NCI-H526 (cell line): ENCODE measurements around the gene KCNJ10.
"Not testable (repeated sequence)": the region's sequence is repeated elsewhere in the genome, so short reads cannot be mapped to it uniquely, and the experiment has no call there.

Source experiments
- DNase-seq, 2 experiments: peaks; one replicate each; lab custom pipeline; 2025; lab: John Stamatoyannopoulos, UW

Gene KCNJ10

GRCh38 chr1:160069460-160070231 lies at the start of gene KCNJ10:
Gene KCNJ10, minus strand, starts transcription at chr1:160070160. Its CDS starts 27,628 bp downstream, at chr1:160042532.
- DNase-seq: no peak

GRCh38 chr1:160118928-160119327 lies 49.0 kb upstream of the KCNJ10 start:
- no peak for DNase-seq

GRCh38 chr1:160117709-160118183 lies 47.8 kb upstream of the KCNJ10 start:
- DNase-seq: no peak

GRCh38 chr1:160117300-160117699 lies 47.3 kb upstream of the KCNJ10 start:
- no peak for DNase-seq

GRCh38 chr1:160116283-160117147 lies 46.6 kb upstream of the KCNJ10 start:
- DNase-seq: peak in 1 of 2 experiments; percentile 35

GRCh38 chr1:160115545-160116282 lies 45.8 kb upstream of the KCNJ10 start, which contains the start of gene ATP1A2:
Gene ATP1A2, plus strand, starts transcription at chr1:160115759. Its CDS starts 103 bp downstream, at chr1:160115862.
- DNase-seq: no peak

GRCh38 chr1:160114085-160114484 lies 44.1 kb upstream of the KCNJ10 start:
- DNase-seq: no peak

- no peak for DNase-seq
Measured at GRCh38 chr1:160113407-160113806, 43.4 kb upstream of the KCNJ10 start.

GRCh38 chr1:160112357-160112756 lies 42.4 kb upstream of the KCNJ10 start:
- DNase-seq: no peak

- not testable (repeated sequence) for DNase-seq
Measured at GRCh38 chr1:160111462-160111861, 41.5 kb upstream of the KCNJ10 start.

- no peak for DNase-seq
Measured at GRCh38 chr1:160109686-160110085, 39.7 kb upstream of the KCNJ10 start.

- peak in 1 of 2 experiments; percentile 36 for DNase-seq
Measured at GRCh38 chr1:160108888-160109662, 39.1 kb upstream of the KCNJ10 start.

- no peak for DNase-seq
Measured at GRCh38 chr1:160107512-160107911, 37.6 kb upstream of the KCNJ10 start.

GRCh38 chr1:160105155-160105554 lies 35.2 kb upstream of the KCNJ10 start:
- DNase-seq: no peak

- no peak for DNase-seq
Measured at GRCh38 chr1:160104486-160104885, 34.5 kb upstream of the KCNJ10 start.

GRCh38 chr1:160103658-160104408 lies 33.9 kb upstream of the KCNJ10 start:
- DNase-seq: peak in 1 of 2 experiments; percentile 20

- no peak for DNase-seq
Measured at GRCh38 chr1:160101717-160102522, 32.0 kb upstream of the KCNJ10 start.

- peak; percentile 80 to 95 for DNase-seq
Measured at GRCh38 chr1:160101037-160101716, 31.2 kb upstream of the KCNJ10 start.
